Activated CD8-positive, alpha-beta T cell treated with anti-CD3 and anti-CD28 coated beads, Interleukin-2, amount 10 ng/mL, durations not matched to agents 7 days and 5 days (primary cell): Measurements from ENCODE around the gene TTLL3. TPM values are rescaled to one million over a fixed set of nuclear protein-coding genes. Genes with fewer than 3 reads are reported as not detected.
"Not testable (repeated sequence)": the region's sequence is repeated elsewhere in the genome, so short reads cannot be mapped to it uniquely, and the experiment has no call there.

ENCODE experiments used
- ATAC-seq: fragments of 150-1000 bp; cut with Tn5 transposase; one replicate; pipeline ENCODE4 v1.10.0; 2021; ENCODE audit warnings: moderate library complexity
- CTCF ChIA-PET: fragments of 350-600 bp; sonication (Branson Sonifier 250); formaldehyde crosslinking; loops from one replicate; lab custom pipeline; 2021; ENCODE audit warnings: antibody characterized with exemption; lab: Charles Lee
- POLR2A ChIA-PET: fragments of 350-600 bp; sonication (Branson Sonifier 250); formaldehyde crosslinking; loops from one replicate; lab custom pipeline; 2021; ENCODE audit warnings: antibody characterized with exemption; lab: Charles Lee
- DNase-seq: peaks from one replicate; pipeline ENCODE4 v3.0.0-alpha.2; 2020
- H3K27ac Mint-ChIP-seq: one replicate; pipeline ENCODE4 v1.8.0; 2021; ENCODE audit warnings: mild to moderate bottlenecking, mixed read lengths
- H3K27me3 Mint-ChIP-seq: one replicate; pipeline ENCODE4 v1.8.0; 2021; ENCODE audit warnings: low read depth, mixed read lengths
- H3K36me3 Mint-ChIP-seq: one replicate; pipeline ENCODE4 v1.8.0; 2021; ENCODE audit warnings: low read depth, mixed read lengths
- H3K4me1 Mint-ChIP-seq: one replicate; pipeline ENCODE4 v1.8.0; 2021; ENCODE audit warnings: low read depth, mixed read lengths
- H3K4me3 Mint-ChIP-seq: one replicate; pipeline ENCODE4 v1.8.0; 2021; ENCODE audit warnings: mild to moderate bottlenecking, mixed read lengths
- H3K9me3 Mint-ChIP-seq: one replicate; pipeline ENCODE4 v1.8.0; 2022; ENCODE audit warnings: mixed read lengths; ENCODE audit not compliant: insufficient read depth
- total RNA-seq, 2 experiments: library from RNA; stranded (reverse); gene quantifications; one replicate each; pipeline ENCODE4 v1.2.3, GENCODE V29; 2021

TTLL3 gene
- total RNA-seq, 2 experiments from 2014 or later, result 53.7 to 55.2 TPM

- no peaks in the 10 kb centered on the region for H3K27me3 Mint-ChIP-seq
- H3K4me1 Mint-ChIP-seq, result no peaks in the 10 kb centered on the region
- ATAC-seq, result no peak
- ChIA-PET POLR2A (no interaction called here), CTCF (no interaction called here)
- no peak for DNase-seq
- H3K36me3 Mint-ChIP-seq, result no peaks in the 10 kb centered on the region
- no peak overlapping the region for H3K27ac Mint-ChIP-seq
- no peak overlapping the region for H3K4me3 Mint-ChIP-seq
- H3K9me3 Mint-ChIP-seq, result no peaks in the 10 kb centered on the region
Measured at GRCh38 chr3:9870978-9871377, 60.9 kb downstream of the TTLL3 start.

GRCh38 chr3:9872067-9872466 is 62.0 kb downstream of the TTLL3 start:
- ATAC-seq, H3K27me3 Mint-ChIP-seq, H3K4me1 Mint-ChIP-seq, H3K36me3 Mint-ChIP-seq, H3K27ac Mint-ChIP-seq, CTCF ChIA-PET, H3K9me3 Mint-ChIP-seq, DNase-seq, POLR2A ChIA-PET, H3K4me3 Mint-ChIP-seq: not testable (repeated sequence)

GRCh38 chr3:9875448-9875847 is 65.4 kb downstream of the TTLL3 start:
- POLR2A ChIA-PET, result no interaction called here
- DNase-seq (no peak), ATAC-seq (no peak)
- CTCF ChIA-PET, result no interaction called here
- no peaks in the 10 kb centered on the region for H3K9me3 Mint-ChIP-seq
- H3K4me3 Mint-ChIP-seq, result no peak overlapping the region
- H3K4me1 Mint-ChIP-seq, result no peaks in the 10 kb centered on the region
- peaks cover 7% of the 10 kb centered on the region for H3K27me3 Mint-ChIP-seq
- no peak overlapping the region for H3K27ac Mint-ChIP-seq
- H3K36me3 Mint-ChIP-seq, result no peaks in the 10 kb centered on the region

GRCh38 chr3:9876255-9876654 is 66.2 kb downstream of the TTLL3 start:
- CTCF ChIA-PET, H3K9me3 Mint-ChIP-seq, H3K4me1 Mint-ChIP-seq, DNase-seq, H3K27me3 Mint-ChIP-seq, POLR2A ChIA-PET, ATAC-seq, H3K36me3 Mint-ChIP-seq, H3K4me3 Mint-ChIP-seq, H3K27ac Mint-ChIP-seq: not testable (repeated sequence)

GRCh38 chr3:9876991-9877390 is 66.9 kb downstream of the TTLL3 start:
- no peak overlapping the region for H3K27ac Mint-ChIP-seq
- ChIA-PET CTCF (no interaction called here), POLR2A (interaction anchor here (0.6 kb wide), 1 partner anchor 81 kb away, joined by 4 read pairs; no protein-coding TSS in a partner anchor)
- no peaks in the 10 kb centered on the region for H3K36me3 Mint-ChIP-seq
- peaks cover 8% of the 10 kb centered on the region for H3K27me3 Mint-ChIP-seq
- H3K4me1 Mint-ChIP-seq, result no peaks in the 10 kb centered on the region
- DNase-seq, result no peak
- no peak overlapping the region for H3K4me3 Mint-ChIP-seq
- ATAC-seq, result no peak
- H3K9me3 Mint-ChIP-seq, result no peaks in the 10 kb centered on the region

- POLR2A ChIA-PET, result no interaction called here
- Mint-ChIP-seq H3K9me3 (no peaks in the 10 kb centered on the region), H3K4me1 (no peaks in the 10 kb centered on the region), H3K36me3 (no peaks in the 10 kb centered on the region), H3K4me3 (no peak overlapping the region), H3K27me3 (peaks cover 8% of the 10 kb centered on the region), H3K27ac (no peak overlapping the region)
- CTCF ChIA-PET, result interaction anchor here (0.6 kb wide), 1 partner anchor 79 kb away, joined by 3 read pairs; no protein-coding TSS in a partner anchor
- DNase-seq, result no peak
- ATAC-seq, result no peak
Measured at GRCh38 chr3:9878700-9879099, 68.6 kb downstream of the TTLL3 start.

GRCh38 chr3:9879830-9880549 is 69.9 kb downstream of the TTLL3 start, which contains the start of gene CIDEC:
CIDEC (minus strand) TSS chr3:9880253; CDS start chr3:9878486, 1,767 bp downstream.
- ATAC-seq, result no peak
- no peak for DNase-seq
- peaks cover 11% of the 10 kb centered on the region for H3K27me3 Mint-ChIP-seq
- no peaks in the 10 kb centered on the region for H3K4me1 Mint-ChIP-seq
- H3K4me3 Mint-ChIP-seq, result no peak within 1 kb of the TSS
- H3K9me3 Mint-ChIP-seq, result no peaks in the 10 kb centered on the region
- CTCF ChIA-PET, result no interaction called here
- POLR2A ChIA-PET, result interaction anchor here (1.4 kb wide), 1 partner anchor 10 kb away, joined by 8 read pairs; the partner anchor contains the start of gene JAGN1
- H3K36me3 Mint-ChIP-seq, result no peaks in the 10 kb centered on the region
- no peak within 1 kb of the TSS for H3K27ac Mint-ChIP-seq

- H3K9me3 Mint-ChIP-seq, result no peaks in the 10 kb centered on the region
- POLR2A ChIA-PET, result no interaction called here
- CTCF ChIA-PET, result no interaction called here
- H3K36me3 Mint-ChIP-seq, result no peaks in the 10 kb centered on the region
- H3K27me3 Mint-ChIP-seq, result peaks cover 11% of the 10 kb centered on the region
- no peaks in the 10 kb centered on the region for H3K4me1 Mint-ChIP-seq
- H3K27ac Mint-ChIP-seq, result no peak overlapping the region
- DNase-seq, result no peak
- ATAC-seq, result no peak
- no peak overlapping the region for H3K4me3 Mint-ChIP-seq
Measured at GRCh38 chr3:9881441-9881840, 71.4 kb downstream of the TTLL3 start.

GRCh38 chr3:9883706-9884554 is 73.9 kb downstream of the TTLL3 start:
- ATAC-seq (no peak), DNase-seq (no peak)
- Mint-ChIP-seq H3K4me3 (no peak overlapping the region), H3K27me3 (peaks cover 8% of the 10 kb centered on the region), H3K9me3 (no peaks in the 10 kb centered on the region), H3K4me1 (no peaks in the 10 kb centered on the region), H3K27ac (no peak overlapping the region), H3K36me3 (no peaks in the 10 kb centered on the region)
- ChIA-PET POLR2A (no interaction called here), CTCF (interaction anchor here (1.0 to 1.8 kb wide), 3 partner anchors 9 to 380 kb away, joined by 3 to 6 read pairs (median 5); no protein-coding TSS in a partner anchor)

- no peak overlapping the region for H3K27ac Mint-ChIP-seq
- H3K36me3 Mint-ChIP-seq, result no peaks in the 10 kb centered on the region
- ChIA-PET CTCF (interaction anchor here (1.0 to 1.8 kb wide), 3 partner anchors 46 to 380 kb away, joined by 3 to 6 read pairs (median 5); no protein-coding TSS in a partner anchor), POLR2A (no interaction called here)
- H3K27me3 Mint-ChIP-seq, result peaks cover 8% of the 10 kb centered on the region
- H3K4me3 Mint-ChIP-seq, result no peak overlapping the region
- DNase-seq, result no peak
- H3K4me1 Mint-ChIP-seq, result peaks cover 3% of the 10 kb centered on the region
- H3K9me3 Mint-ChIP-seq, result no peaks in the 10 kb centered on the region
- no peak for ATAC-seq
Measured at GRCh38 chr3:9884555-9885165, 74.6 kb downstream of the TTLL3 start.
